GM11168 (cell line): ENCODE data around the gene BLOC1S1.
"Not testable (repeated sequence)": the region's sequence is repeated elsewhere in the genome, so short reads cannot be mapped to it uniquely, and the experiment has no call there.

ENCODE experiments used
- in situ Hi-C: fragments of 300-500 bp; cut with MboI; formaldehyde crosslinking; loops from one replicate; pipeline ENCODE4 v1.12.0; 2022; ENCODE audit warnings: low sequenced_read_pairs; ENCODE audit not compliant: unreplicated experiment

Gene BLOC1S1

GRCh38 chr12:55739025-55739378, 23.2 kb downstream of the BLOC1S1 start:
- in situ Hi-C loops, result loop anchor here (10.0 kb wide), 1 partner anchor 306 kb away; the partner anchor contains the start of gene RPS26

- in situ Hi-C loops, result no loop called here
Observed at GRCh38 chr12:55741931-55742680, 26.3 kb downstream of the BLOC1S1 start.

GRCh38 chr12:55742719-55743405, 27.0 kb downstream of the BLOC1S1 start, which contains the start of gene GDF11:
GDF11 (plus strand) TSS chr12:55743122; CDS start chr12:55743317, 195 bp downstream.
- in situ Hi-C loops, result no loop called here

- in situ Hi-C loops, result no loop called here
Observed at GRCh38 chr12:55743406-55744339, 27.8 kb downstream of the BLOC1S1 start.

- in situ Hi-C loops, result loop anchor here (5.0 kb wide), 1 partner anchor 198 kb away; no protein-coding TSS in a partner anchor
Observed at GRCh38 chr12:55744340-55745030, 28.6 kb downstream of the BLOC1S1 start.

GRCh38 chr12:55745361-55746173, 29.7 kb downstream of the BLOC1S1 start:
- in situ Hi-C loops, result loop anchor here (5.0 kb wide), 1 partner anchor 197 kb away; no protein-coding TSS in a partner anchor

GRCh38 chr12:55746174-55746912, 30.5 kb downstream of the BLOC1S1 start:
- in situ Hi-C loops, result loop anchor here (5.0 kb wide), 1 partner anchor 196 kb away; no protein-coding TSS in a partner anchor

GRCh38 chr12:55746913-55747231, 31.0 kb downstream of the BLOC1S1 start:
- in situ Hi-C loops, result loop anchor here (5.0 kb wide), 1 partner anchor 195 kb away; no protein-coding TSS in a partner anchor

- in situ Hi-C loops, result loop anchor here (5.0 kb wide), 1 partner anchor 194 kb away; no protein-coding TSS in a partner anchor
Observed at GRCh38 chr12:55748230-55748993, 32.6 kb downstream of the BLOC1S1 start.

- in situ Hi-C loops, result no loop called here
Observed at GRCh38 chr12:55755246-55755645, 39.4 kb downstream of the BLOC1S1 start.

GRCh38 chr12:55757701-55758100, 41.9 kb downstream of the BLOC1S1 start:
- in situ Hi-C loops, result no loop called here

GRCh38 chr12:55758575-55758974, 42.7 kb downstream of the BLOC1S1 start:
- in situ Hi-C loops, result not testable (repeated sequence)

- in situ Hi-C loops, result no loop called here
Observed at GRCh38 chr12:55760663-55761062, 44.8 kb downstream of the BLOC1S1 start.

GRCh38 chr12:55762646-55763045, 46.8 kb downstream of the BLOC1S1 start:
- in situ Hi-C loops, result no loop called here

GRCh38 chr12:55765736-55766290, 50.0 kb downstream of the BLOC1S1 start:
- in situ Hi-C loops, result no loop called here

GRCh38 chr12:55767156-55767555, 51.3 kb downstream of the BLOC1S1 start:
- in situ Hi-C loops, result no loop called here
